HG02678 (cell line): ENCODE results near the gene ATP6V0B.

Source experiments
- ATAC-seq: cut with Tn5 transposase; IDR thresholded peaks from one replicate; pipeline ENCODE4 v1.9.1; 2021; ENCODE audit warnings: mild to moderate bottlenecking, moderate library complexity; ENCODE audit not compliant: unreplicated experiment

ATP6V0B gene

DNA sequence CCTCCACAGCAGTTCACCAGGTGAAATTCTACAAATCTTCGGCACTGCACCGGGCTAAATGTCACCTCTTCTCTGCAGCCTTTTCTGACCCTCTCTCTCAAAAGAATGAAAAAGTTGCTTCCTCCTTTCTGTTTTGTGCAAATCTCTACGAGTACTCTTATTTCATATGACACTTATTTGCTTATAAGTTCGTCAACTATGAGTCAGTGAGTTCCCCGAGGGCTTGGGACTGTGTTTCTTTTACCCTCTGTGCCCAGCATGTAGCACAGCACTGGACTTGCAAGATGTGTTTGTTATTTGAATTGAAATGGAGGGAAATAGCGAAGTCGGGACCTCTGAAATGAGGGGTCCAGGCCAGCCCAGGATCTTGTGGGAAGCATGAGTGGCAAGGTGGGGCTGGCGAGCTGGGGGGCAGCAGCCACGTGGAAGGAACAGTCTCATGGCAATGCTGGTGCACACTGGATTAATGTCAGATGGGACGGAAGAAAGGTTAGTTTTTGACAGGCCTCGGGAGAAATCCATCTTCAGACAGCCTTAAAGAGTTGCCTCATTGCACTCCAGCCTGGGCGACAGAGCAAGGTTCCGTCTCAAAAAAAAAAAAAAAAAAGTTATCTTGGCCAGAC is 50.3 kb downstream of the ATP6V0B start:
- ATAC-seq, result no peak

DNA sequence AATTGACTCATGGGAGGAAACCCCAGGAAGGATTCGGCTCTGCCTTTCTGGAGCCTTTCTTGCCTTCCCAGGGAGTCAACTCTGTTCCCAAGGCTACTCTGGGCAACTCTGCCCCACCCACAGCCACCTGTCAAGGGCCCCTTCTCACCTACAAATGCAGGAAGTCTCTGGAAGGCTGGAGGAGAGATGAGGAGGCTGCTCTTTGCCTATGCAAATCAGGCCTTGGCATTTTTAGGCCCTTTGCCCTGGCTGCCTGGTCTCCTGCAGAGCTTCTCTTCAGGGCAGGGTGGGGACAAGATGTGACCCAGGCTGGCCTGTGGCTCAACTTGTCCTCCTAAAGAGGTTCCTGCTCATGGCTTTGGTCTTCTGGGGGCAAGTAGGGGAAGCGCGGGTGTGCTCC is 51.1 kb downstream of the ATP6V0B start:
- ATAC-seq, result no peak

DNA sequence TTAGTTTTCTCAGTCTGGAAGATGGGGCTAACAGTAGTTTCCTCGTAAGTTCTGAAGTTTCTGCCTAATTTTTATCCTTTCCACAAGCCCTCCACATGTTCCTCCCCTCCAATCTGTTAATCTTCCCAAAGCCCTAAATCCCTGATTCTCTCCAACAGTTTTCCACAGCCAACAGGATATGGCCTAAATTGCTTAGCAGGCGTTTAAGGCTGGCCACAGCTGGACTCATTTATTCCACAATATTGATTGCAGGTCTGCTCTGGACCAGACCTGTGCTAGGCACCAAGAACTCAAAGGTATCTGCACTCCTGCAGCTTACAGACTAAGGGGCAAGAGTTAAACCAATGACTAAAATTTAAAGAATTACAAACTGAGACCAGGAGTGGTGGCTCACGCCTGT is 52.6 kb downstream of the ATP6V0B start:
- no peak for ATAC-seq
